ENCODE results near the gene EPB41. TPM values are rescaled to one million over a fixed set of nuclear protein-coding genes. Genes with fewer than 3 reads are reported as not detected.

The EPB41 gene
- total and polyA plus RNA-seq, 9 of the 15 experiments (the other 6 are each of a cell fraction or from before 2014, with no cell fraction given), result 3.7 to 213 (median 141) TPM

DNA sequence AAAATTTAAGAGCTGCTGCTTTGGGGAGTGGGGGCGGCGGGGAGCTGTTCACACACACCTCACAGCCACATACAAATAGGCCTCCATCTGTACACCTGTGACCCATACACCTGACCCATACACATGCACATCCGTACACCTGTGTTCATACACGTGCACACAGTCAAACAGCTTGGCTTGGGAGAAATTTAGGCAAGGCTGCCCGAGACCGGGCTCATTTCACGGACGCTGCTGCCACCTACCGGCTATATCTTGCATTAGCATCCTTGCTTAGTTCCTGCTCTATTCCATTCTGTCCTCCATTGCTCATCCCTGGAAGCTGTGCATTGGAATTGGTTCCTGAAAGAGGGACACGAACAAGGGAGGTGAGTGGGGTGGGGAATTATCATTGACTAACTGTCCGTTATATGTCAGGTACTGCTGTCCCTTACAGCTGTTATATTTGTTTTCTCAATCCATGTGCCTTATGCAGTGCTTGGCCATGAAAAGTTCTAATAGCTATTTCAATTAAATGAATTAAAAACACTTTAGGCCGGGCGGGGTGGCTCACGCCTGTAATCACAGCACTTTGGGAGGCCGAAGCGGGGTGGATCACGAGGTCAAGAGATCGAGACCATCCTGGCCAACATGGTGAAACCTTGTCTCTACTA is 37.1 kb upstream of the EPB41 start (continued):
- TF ChIP-seq, protein P1, sequence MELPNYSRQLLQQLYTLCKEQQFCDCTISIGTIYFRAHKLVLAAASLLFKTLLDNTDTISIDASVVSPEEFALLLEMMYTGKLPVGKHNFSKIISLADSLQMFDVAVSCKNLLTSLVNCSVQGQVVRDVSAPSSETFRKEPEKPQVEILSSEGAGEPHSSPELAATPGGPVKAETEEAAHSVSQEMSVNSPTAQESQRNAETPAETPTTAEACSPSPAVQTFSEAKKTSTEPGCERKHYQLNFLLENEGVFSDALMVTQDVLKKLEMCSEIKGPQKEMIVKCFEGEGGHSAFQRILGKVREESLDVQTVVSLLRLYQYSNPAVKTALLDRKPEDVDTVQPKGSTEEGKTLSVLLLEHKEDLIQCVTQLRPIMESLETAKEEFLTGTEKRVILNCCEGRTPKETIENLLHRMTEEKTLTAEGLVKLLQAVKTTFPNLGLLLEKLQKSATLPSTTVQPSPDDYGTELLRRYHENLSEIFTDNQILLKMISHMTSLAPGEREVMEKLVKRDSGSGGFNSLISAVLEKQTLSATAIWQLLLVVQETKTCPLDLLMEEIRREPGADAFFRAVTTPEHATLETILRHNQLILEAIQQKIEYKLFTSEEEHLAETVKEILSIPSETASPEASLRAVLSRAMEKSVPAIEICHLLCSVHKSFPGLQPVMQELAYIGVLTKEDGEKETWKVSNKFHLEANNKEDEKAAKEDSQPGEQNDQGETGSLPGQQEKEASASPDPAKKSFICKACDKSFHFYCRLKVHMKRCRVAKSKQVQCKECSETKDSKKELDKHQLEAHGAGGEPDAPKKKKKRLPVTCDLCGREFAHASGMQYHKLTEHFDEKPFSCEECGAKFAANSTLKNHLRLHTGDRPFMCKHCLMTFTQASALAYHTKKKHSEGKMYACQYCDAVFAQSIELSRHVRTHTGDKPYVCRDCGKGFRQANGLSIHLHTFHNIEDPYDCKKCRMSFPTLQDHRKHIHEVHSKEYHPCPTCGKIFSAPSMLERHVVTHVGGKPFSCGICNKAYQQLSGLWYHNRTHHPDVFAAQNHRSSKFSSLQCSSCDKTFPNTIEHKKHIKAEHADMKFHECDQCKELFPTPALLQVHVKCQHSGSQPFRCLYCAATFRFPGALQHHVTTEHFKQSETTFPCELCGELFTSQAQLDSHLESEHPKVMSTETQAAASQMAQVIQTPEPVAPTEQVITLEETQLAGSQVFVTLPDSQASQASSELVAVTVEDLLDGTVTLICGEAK (IDR thresholded peaks at IDR 0.05), result no peak
- TF ChIP-seq, protein P1 (CRISPR knock-in tag; IDR thresholded peaks at IDR 0.05), result no peak
- TF ChIP-seq CREB5 (CRISPR knock-in tag; IDR thresholded peaks at IDR 0.05), result no peak
- no peak for TF ChIP-seq SIRT6 (IDR thresholded peaks at IDR 0.05; ENCODE audit: low read depth, low read length)
- TF ChIP-seq SPI1 (IDR thresholded peaks at IDR 0.05; ENCODE audit: borderline replicate concordance, low read depth, low read length), result no peak
- no peak for TF ChIP-seq NCOR1 (IDR thresholded peaks at IDR 0.05)
- peak; percentile 94; the same call in 1 of the 2 replicates for TF ChIP-seq STAG1 (CRISPR knock-in tag; IDR thresholded peaks at IDR 0.05; ENCODE audit: borderline replicate concordance)
- TF ChIP-seq ZNF232 (CRISPR knock-in tag; IDR thresholded peaks at IDR 0.05), result no peak
- TF ChIP-seq CREM (IDR thresholded peaks at IDR 0.05; ENCODE audit: low read depth), result peak; percentile 54; the same call in 1 of the 2 replicates
- no peak for TF ChIP-seq AFF4 (CRISPR knock-in tag; IDR thresholded peaks at IDR 0.05)
- no peak for TF ChIP-seq TGIF2 (CRISPR knock-in tag; IDR thresholded peaks at IDR 0.05)
- no peak for TF ChIP-seq ETV1 (tag; conservative IDR thresholded peaks at IDR 0.05; ENCODE audit: low read depth)
- TF ChIP-seq ARNT (IDR thresholded peaks at IDR 0.05), result peak in 1 of 2 experiments; percentile 70; a peak in 1 of 4 replicates
- TF ChIP-seq RFX7 (CRISPR knock-in tag; IDR thresholded peaks at IDR 0.05), result no peak
- no peak for TF ChIP-seq ZNF766 (CRISPR knock-in tag; conservative IDR thresholded peaks at IDR 0.05)
